ENCODE data around the gene TMEM259. TPM values are rescaled to one million over a fixed set of nuclear protein-coding genes. Genes with fewer than 3 reads are reported as not detected.

Gene TMEM259
- total RNA-seq, 1 experiment from 2014 or later = 171 TPM

GRCh38 chr19:1012334-1012733, 8.6 kb downstream of the TMEM259 start:
- Histone ChIP-seq H3K14ac (ENCODE audit: insufficient read depth, low read length) (no peak overlapping the region), H4K20me1 (ENCODE audit: control insufficient read depth, insufficient read depth, insufficient read length) (no peaks in the 10 kb centered on the region), H2AK5ac (ENCODE audit: insufficient read length, low read length) (no peak overlapping the region), H2BK15ac (ENCODE audit: low read depth, low read length) (no peak overlapping the region), H4K91ac (ENCODE audit: insufficient read length, low read depth, low read length) (no peak overlapping the region), H3K4ac (ENCODE audit: low read depth, low read length) (no peak overlapping the region), H3T11ph (ENCODE audit: low read length) (no peak overlapping the region), H3K23me2 (ENCODE audit: insufficient read length, low read depth, low read length, poor library complexity, severe bottlenecking) (no peaks in the 10 kb centered on the region), H2BK120ac (ENCODE audit: low read depth, low read length, poor library complexity, severe bottlenecking) (no peak overlapping the region), H3K79me1 (ENCODE audit: insufficient read depth, low read depth, low read length, poor library complexity, severe bottlenecking) (peaks cover 2% of the 10 kb centered on the region), H2AFZ (ENCODE audit: low read length) (no peak overlapping the region), H3K9me3 (ENCODE audit: control insufficient read depth, low read depth, low read length) (no peaks in the 10 kb centered on the region), H4K5ac (ENCODE audit: insufficient read length, low read depth, low read length) (no peak overlapping the region), H3K27ac (ENCODE audit: insufficient read length, low read depth, low read length) (no peak overlapping the region), H3K23ac (ENCODE audit: insufficient read length, low read depth, low read length) (no peak overlapping the region), H3K9ac (ENCODE audit: extremely low read depth, insufficient read length, low read length) (no peak overlapping the region), H4K8ac (replicated peaks; ENCODE audit: insufficient read length, low read depth, low read length) (no peak overlapping the region), H3K4me1 (ENCODE audit: insufficient read depth, low read length) (no peaks in the 10 kb centered on the region), H3K56ac (ENCODE audit: insufficient read length, low read depth, low read length) (no peak overlapping the region), H3K4me2 (ENCODE audit: insufficient read depth, insufficient read length, low read length) (no peak overlapping the region), H2BK5ac (ENCODE audit: insufficient read length, low read length) (no peak overlapping the region), H2BK20ac (ENCODE audit: low read depth, low read length, poor library complexity, severe bottlenecking) (no peak overlapping the region), H3K79me2 (ENCODE audit: insufficient read depth, low read length) (peaks cover 14% of the 10 kb centered on the region; the same call in 1 of the 2 replicates), H2BK12ac (ENCODE audit: insufficient read length, low read depth, low read length) (no peak overlapping the region), H3K18ac (ENCODE audit: insufficient read length, low read depth, low read length) (no peak overlapping the region), H3K27me3 (ENCODE audit: insufficient read depth, low read length) (no peaks in the 10 kb centered on the region)
- no peak overlapping the region for H3K4me3 Mint-ChIP-seq
- no peaks in the 10 kb centered on the region for H3K9me3 Mint-ChIP-seq
- no peak for TF ChIP-seq CTCF (conservative IDR thresholded peaks at IDR 0.05)
- H3K27ac Mint-ChIP-seq = no peak overlapping the region
- WGBS (ENCODE audit: extremely low coverage, insufficient read length, low lambda C conversion rate) = no CpG with 5 or more reads among the region's 18 CpGs
- H3K36me3 Mint-ChIP-seq (ENCODE audit: insufficient read depth in 1 of 3, low read depth in 3 of 3) = peaks cover 2 to 16% (median 12%) of the 10 kb centered on the region in 3 experiments; a peak in 5 of 7 replicates
- no peak for DNase-seq
- H3K27me3 Mint-ChIP-seq (ENCODE audit: low read depth) = no peaks in the 10 kb centered on the region
- H3K4me1 Mint-ChIP-seq = peaks cover 12 to 16% of the 10 kb centered on the region in 2 experiments

All from H9 (cell line).